WTC11 (cell line): Measurements from ENCODE around the gene CD200R1.

Source experiments
- AR ChIP-seq: fragments of 250-450 bp; sonication (Bioruptor Pico); IDR thresholded peaks from 2 replicates; pipeline ENCODE4 v1.9.0; 2021; ENCODE audit warnings: mild to moderate bottlenecking
- CTCF ChIP-seq: fragments of 200-600 bp; IDR thresholded peaks from 2 replicates; pipeline ENCODE4 v1.8.0; 2022; ENCODE audit warnings: antibody characterized with exemption
- ELF4 ChIP-seq: sonication (generic); formaldehyde crosslinking; IDR thresholded peaks from 2 replicates; pipeline ENCODE4 v1.8.1; 2022; ENCODE audit warnings: low read depth, mild to moderate bottlenecking, moderate library complexity, missing genetic modification reagents
- ETV6 ChIP-seq: sonication (generic); formaldehyde crosslinking; IDR thresholded peaks from 2 replicates; pipeline ENCODE4 v1.8.1; 2022; ENCODE audit warnings: mild to moderate bottlenecking, missing genetic modification reagents
- GTF2I ChIP-seq: fragments of 250-450 bp; sonication (Bioruptor Pico); conservative IDR thresholded peaks from 2 replicates; pipeline ENCODE4 v1.4.0; 2021; ENCODE audit warnings: mild to moderate bottlenecking
- IRF1 ChIP-seq: sonication (generic); formaldehyde crosslinking; IDR thresholded peaks from 2 replicates; pipeline ENCODE4 v1.8.0; 2023; ENCODE audit warnings: missing genetic modification reagents
- TEAD4 ChIP-seq: sonication (generic); formaldehyde crosslinking; IDR thresholded peaks from 2 replicates; pipeline ENCODE4 v1.8.0; 2022; ENCODE audit warnings: mild to moderate bottlenecking, missing genetic modification reagents
- USF1 ChIP-seq: sonication (generic); formaldehyde crosslinking; IDR thresholded peaks from 2 replicates; pipeline ENCODE4 v1.8.0; 2022; ENCODE audit warnings: mild to moderate bottlenecking, missing genetic modification reagents
- ZBTB21 ChIP-seq: sonication (generic); formaldehyde crosslinking; IDR thresholded peaks from 2 replicates; pipeline ENCODE4 v1.8.1; 2023; ENCODE audit warnings: mild to moderate bottlenecking, missing genetic modification reagents, borderline replicate concordance
- ZNF263 ChIP-seq: sonication (generic); formaldehyde crosslinking; IDR thresholded peaks from 2 replicates; pipeline ENCODE4 v1.8.1; 2022; ENCODE audit warnings: low read depth, mild to moderate bottlenecking, moderate library complexity, missing genetic modification reagents
- TF ChIP-seq, protein P1 (sequence below): sonication (generic); formaldehyde crosslinking; IDR thresholded peaks from 2 replicates; pipeline ENCODE4 v1.8.1; 2022; ENCODE audit warnings: mild to moderate bottlenecking, moderate library complexity, missing genetic modification reagents
- TF ChIP-seq, protein P2 (sequence below): fragments of 250-450 bp; sonication (Bioruptor Pico); IDR thresholded peaks from 2 replicates; pipeline ENCODE4 v1.9.0; 2021; ENCODE audit warnings: moderate library complexity, mild to moderate bottlenecking, inconsistent platforms, borderline replicate concordance
- TF ChIP-seq, protein P3 (sequence below): sonication (generic); formaldehyde crosslinking; conservative IDR thresholded peaks from 2 replicates; pipeline ENCODE4 v1.8.1; 2022; ENCODE audit warnings: mild to moderate bottlenecking, missing genetic modification reagents

GRCh38 chr3:112897791-112898190, 77.1 kb downstream of the CD200R1 start:
- TF ChIP-seq CTCF (no peak), ETV6 (no peak), TEAD4 (no peak), GTF2I (CRISPR knock-in tag) (no peak), ZBTB21 (CRISPR knock-in tag) (no peak), IRF1 (CRISPR knock-in tag) (no peak), ELF4 (no peak), ZNF263 (no peak), AR (CRISPR knock-in tag) (no peak), USF1 (no peak)
- TF ChIP-seq, protein P1, sequence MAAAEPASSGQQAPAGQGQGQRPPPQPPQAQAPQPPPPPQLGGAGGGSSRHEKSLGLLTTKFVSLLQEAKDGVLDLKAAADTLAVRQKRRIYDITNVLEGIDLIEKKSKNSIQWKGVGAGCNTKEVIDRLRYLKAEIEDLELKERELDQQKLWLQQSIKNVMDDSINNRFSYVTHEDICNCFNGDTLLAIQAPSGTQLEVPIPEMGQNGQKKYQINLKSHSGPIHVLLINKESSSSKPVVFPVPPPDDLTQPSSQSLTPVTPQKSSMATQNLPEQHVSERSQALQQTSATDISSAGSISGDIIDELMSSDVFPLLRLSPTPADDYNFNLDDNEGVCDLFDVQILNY: no peak
- TF ChIP-seq, protein P2, sequence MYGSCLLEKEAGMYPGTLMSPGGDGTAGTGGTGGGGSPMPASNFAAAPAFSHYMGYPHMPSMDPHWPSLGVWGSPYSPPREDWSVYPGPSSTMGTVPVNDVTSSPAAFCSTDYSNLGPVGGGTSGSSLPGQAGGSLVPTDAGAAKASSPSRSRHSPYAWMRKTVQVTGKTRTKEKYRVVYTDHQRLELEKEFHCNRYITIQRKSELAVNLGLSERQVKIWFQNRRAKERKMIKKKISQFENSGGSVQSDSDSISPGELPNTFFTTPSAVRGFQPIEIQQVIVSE: no peak
- TF ChIP-seq, protein P3, sequence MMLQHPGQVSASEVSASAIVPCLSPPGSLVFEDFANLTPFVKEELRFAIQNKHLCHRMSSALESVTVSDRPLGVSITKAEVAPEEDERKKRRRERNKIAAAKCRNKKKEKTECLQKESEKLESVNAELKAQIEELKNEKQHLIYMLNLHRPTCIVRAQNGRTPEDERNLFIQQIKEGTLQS: no peak
